HG03097 (cell line): ENCODE data around the gene KIF20B.
A peak's percentile ranks its signal among the peaks of the same experiment; 100 is the strongest.
"Not testable (repeated sequence)": the region's sequence is repeated elsewhere in the genome, so short reads cannot be mapped to it uniquely, and the experiment has no call there.

Experiments
- ATAC-seq: cut with Tn5 transposase; IDR thresholded peaks from one replicate; pipeline ENCODE4 v1.9.1; 2021; ENCODE audit not compliant: unreplicated experiment, low FRiP score

Gene KIF20B

GRCh38 chr10:89776665-89777064, 75.3 kb downstream of the KIF20B start:
- no peak for ATAC-seq

DNA sequence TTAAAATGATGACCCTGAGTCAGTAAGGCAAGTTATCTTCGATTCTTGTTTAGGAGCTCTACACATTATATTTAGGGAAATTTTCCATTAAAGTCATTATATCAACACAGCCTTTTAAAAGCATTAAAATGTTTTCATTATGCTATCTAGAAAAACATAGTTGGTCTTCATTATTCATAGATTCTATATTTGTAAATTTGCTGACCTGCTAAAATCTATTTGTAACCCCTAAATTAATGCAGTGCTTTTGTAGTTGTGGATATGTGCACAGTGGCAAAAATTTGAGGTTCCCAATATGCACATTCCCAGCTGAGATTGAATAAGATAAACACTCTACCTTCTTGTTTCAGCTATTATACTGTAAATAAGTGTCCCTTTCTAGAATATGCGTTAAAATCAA, 81.1 kb downstream of the KIF20B start:
- ATAC-seq = no peak

DNA sequence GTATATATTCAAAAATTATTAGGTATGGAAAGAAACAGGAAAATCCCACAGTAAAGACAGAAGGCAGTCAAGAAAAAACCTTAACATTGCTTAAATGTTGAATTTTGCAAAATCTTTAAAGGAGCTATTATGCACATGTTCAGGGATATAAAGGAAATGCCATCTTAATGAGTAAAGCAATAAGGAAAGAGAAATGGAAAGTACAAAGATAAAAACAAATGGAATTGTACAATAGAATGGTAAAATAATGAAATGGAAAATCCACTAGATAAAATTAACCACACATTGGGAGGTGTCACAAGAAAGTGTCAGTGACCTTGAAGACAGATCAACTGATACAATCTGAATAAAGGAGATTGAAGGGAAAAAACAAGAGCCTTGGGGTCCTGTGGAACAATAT, 82.0 kb downstream of the KIF20B start:
- ATAC-seq = no peak

GRCh38 chr10:89785095-89785494, 83.7 kb downstream of the KIF20B start:
- ATAC-seq = no peak

GRCh38 chr10:89789188-89789877, 87.9 kb downstream of the KIF20B start:
- ATAC-seq = no peak

DNA sequence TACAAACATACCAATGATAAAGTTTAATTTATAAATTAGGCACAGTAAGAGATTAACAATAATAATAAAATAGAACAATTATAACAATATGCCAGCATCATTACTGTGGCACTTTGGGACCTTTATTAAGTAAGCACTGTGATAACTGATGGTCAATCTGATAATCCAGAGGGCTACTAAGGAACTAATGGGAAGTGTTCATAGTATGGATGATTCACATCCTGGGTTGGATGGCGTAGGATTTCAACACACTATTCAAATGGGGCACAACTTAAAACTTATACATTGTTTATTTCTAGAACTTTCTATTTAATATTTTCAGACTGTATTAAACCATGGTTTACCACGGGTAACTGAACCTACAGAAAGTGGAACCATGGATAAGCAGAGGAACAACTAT, 90.8 kb downstream of the KIF20B start:
- ATAC-seq = no peak

DNA sequence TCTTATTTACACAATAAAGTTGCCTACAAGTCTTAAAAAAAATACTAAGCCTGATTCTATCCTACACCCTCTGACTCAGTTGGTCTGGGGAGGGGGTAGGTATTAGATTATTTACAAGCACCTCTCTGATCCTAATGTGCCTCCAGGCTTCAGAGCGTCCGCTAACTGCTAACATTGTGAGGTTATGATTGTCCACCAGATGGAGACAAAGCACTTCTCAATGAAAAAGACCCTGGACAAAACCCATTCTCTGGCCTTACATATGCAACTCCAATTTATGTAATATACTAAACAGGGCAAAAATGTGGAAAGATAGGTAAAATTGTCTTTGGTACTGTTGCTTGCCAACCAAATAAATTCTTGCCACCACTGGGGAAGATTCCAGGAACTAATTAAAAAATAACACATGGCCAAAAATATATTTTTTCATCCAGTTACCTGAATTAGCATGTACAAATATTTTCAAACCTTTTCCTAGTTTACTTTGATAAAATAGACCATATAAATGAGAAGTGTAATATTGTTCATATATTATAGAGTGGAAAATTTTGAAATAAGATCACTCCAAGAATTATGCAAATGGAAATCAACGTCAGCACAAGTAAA, 92.4 kb downstream of the KIF20B start:
- no peak for ATAC-seq

GRCh38 chr10:89795840-89796239, 94.5 kb downstream of the KIF20B start:
- no peak for ATAC-seq

DNA sequence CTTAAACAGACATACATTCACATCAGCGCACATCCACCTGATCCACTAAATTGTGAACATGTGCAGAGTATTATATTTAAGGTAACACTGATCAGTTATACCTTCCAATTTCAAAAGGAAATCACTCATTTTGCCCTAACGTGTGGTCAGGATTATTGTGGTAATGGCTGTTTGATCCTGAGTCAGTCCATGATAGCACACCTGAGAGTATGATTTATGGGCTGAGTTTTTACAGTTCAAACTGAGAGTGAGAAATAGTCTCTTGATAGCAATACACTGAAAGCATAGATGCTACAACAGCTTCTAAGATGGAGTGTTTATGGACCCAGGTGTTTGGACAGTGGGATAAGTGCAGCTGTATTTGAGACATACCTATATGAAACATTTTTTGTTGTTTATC, 96.7 kb downstream of the KIF20B start:
- ATAC-seq = no peak

DNA sequence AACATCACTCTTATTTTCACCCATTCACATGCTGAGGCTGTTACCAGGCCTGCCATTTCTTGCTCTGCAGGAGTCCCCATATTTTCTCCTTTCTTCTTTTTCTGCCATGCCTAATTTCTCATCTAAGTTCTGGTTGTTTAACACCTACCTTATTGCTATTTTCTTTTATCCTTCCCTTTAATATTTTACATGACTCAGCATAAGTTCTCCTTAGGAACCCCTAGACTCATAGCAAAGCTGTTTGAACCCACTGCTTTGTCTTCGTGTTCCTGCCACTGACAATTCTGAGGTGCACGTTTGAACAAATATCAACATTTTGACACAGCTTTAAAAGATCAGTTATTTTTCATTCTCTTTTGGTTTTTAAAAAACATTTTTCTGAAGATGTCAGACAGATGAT, 98.2 kb downstream of the KIF20B start:
- no peak for ATAC-seq

DNA sequence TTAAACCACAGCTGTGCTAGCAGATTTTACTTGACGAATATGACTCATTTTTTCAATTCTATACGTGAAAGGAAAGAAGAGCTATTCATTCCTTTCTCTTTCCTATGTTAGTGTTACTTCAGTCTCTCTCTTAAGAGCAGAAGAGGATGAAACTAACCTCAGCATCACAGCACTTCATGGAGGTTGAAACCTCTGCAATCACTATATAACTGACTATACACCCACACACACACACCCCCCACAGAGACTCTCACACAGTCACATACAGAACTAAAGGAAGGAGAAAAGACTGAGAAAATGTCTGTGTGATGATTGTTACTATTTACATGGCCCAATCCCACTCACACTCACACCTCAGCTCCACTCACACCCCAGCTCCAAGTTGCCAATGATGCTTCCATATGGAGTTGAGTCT, 104.2 kb downstream of the KIF20B start:
- peak; percentile 84 for ATAC-seq

- ATAC-seq = no peak
These were observed 107.5 kb downstream of the KIF20B start for GRCh38 chr10:89808842-89809241.

DNA sequence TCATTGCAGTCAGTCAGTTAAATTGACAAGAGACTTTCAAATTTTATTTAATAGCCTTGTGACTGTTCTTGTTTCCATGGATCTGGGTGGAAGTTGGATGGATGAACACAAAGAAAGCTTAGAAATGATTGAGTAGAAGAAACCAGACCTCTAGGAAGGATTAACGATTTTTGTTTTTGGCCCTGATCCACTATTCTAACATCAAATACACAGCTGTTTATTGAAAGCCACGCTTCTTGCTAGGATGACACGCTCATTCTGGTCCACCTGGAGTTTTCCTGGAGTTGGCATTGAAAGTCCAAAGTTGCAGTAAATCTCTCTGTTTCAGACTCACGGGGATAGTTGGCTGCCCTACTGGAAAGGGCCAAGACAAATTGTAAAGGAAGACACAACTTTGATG, 108.4 kb downstream of the KIF20B start:
- ATAC-seq = no peak

DNA sequence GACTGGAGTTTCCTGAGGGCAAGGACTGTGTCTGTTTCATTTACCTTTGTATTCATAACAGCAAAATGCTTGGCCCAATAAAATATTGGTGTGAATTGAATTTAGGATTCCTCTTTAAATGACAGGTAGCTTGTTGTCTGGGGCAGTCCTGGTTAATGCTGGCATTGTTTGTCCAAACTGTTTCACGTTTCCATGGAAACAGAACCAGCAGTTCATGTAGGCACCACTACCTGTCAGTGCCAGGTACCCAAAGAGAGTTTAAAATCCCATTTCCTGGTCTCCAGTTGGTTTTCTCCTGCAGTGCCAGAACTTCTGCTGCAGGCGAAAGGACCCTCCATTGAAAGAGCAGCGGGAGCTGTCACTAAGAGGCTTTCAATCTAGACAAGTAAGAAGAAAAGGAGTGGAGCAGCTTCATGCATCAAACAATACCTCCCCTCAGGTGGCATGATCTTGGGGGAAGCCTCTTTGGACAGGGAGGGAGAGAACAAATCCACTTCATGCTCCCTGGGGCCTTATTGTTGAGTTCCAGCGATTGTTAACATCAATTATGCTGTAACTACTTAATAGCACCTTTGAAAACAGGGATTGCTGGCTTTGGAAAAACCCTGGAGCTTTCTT, 109.6 kb downstream of the KIF20B start:
- ATAC-seq = no peak

GRCh38 chr10:89813546-89813945, 112.2 kb downstream of the KIF20B start:
- ATAC-seq = no peak

DNA sequence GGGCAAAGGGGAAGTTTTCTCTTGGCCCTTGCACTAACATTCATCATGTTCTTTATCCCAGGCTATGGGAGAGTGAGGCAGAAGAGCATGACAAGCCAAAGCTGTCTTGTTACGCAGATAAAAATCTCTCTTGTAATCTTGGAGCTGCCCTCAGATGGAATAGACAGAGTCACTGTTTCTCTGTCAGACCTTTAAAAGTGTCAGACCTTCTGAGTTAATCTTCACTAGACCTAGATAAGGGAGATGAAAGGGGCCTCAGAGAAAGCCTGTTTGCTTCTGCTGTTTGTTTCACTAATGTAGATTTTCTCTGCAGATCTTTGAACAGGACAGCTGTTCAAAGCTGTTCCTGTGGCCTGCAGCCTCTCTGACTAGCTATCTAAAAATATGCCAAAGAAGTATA, 112.9 kb downstream of the KIF20B start:
- ATAC-seq = no peak

- no peak for ATAC-seq
These were observed 113.9 kb downstream of the KIF20B start for GRCh38 chr10:89815049-89815853.

GRCh38 chr10:89819008-89819407, 117.6 kb downstream of the KIF20B start:
- not testable (repeated sequence) for ATAC-seq
